Amniotic epithelial cell (primary cell): ENCODE data around the gene EML6.
"Not testable (repeated sequence)": the region's sequence is repeated elsewhere in the genome, so short reads cannot be mapped to it uniquely, and the experiment has no call there.

Source experiments
- DNase-seq: peaks from one replicate; pipeline ENCODE4 v3.0.0-alpha.2; 2010; ENCODE audit warnings: low read depth

The EML6 gene

GRCh38 chr2:54723131-54723995 lies at the start of gene EML6:
EML6 (plus strand) TSS chr2:54723662; CDS start chr2:54725062, 1,400 bp downstream.
- DNase-seq: peak; percentile 98

GRCh38 chr2:54675281-54675680 lies 48.2 kb upstream of the EML6 start:
- DNase-seq: no peak

- no peak for DNase-seq
Measured at GRCh38 chr2:54675738-54676137, 47.7 kb upstream of the EML6 start.

- peak; percentile 27 for DNase-seq
Measured at GRCh38 chr2:54676656-54677055, 46.8 kb upstream of the EML6 start.

- DNase-seq: no peak
Measured at GRCh38 chr2:54677476-54678265, 45.8 kb upstream of the EML6 start.

GRCh38 chr2:54678719-54679118 lies 44.7 kb upstream of the EML6 start:
- no peak for DNase-seq

- DNase-seq: peak; percentile 39
Measured at GRCh38 chr2:54680397-54681041, 42.9 kb upstream of the EML6 start.

GRCh38 chr2:54681416-54681815 lies 42.0 kb upstream of the EML6 start:
- DNase-seq: no peak

GRCh38 chr2:54683596-54683995 lies 39.9 kb upstream of the EML6 start:
- DNase-seq: no peak

- DNase-seq: no peak
Measured at GRCh38 chr2:54685263-54685775, 38.1 kb upstream of the EML6 start.

GRCh38 chr2:54687595-54688152 lies 35.8 kb upstream of the EML6 start:
- DNase-seq: peak; percentile 33

GRCh38 chr2:54691445-54692135 lies 31.9 kb upstream of the EML6 start:
- DNase-seq: peak; percentile 15

- DNase-seq: no peak
Measured at GRCh38 chr2:54692556-54692955, 30.9 kb upstream of the EML6 start.

- DNase-seq: no peak
Measured at GRCh38 chr2:54695378-54695777, 28.1 kb upstream of the EML6 start.

- no peak for DNase-seq
Measured at GRCh38 chr2:54697934-54698333, 25.5 kb upstream of the EML6 start.

GRCh38 chr2:54698926-54699325 lies 24.5 kb upstream of the EML6 start:
- DNase-seq: not testable (repeated sequence)

- no peak for DNase-seq
Measured at GRCh38 chr2:54699665-54700064, 23.8 kb upstream of the EML6 start.

GRCh38 chr2:54701029-54701428 lies 22.4 kb upstream of the EML6 start:
- peak; percentile 49 for DNase-seq

GRCh38 chr2:54704238-54704637 lies 19.2 kb upstream of the EML6 start:
- DNase-seq: no peak

- DNase-seq: peak; percentile 73
Measured at GRCh38 chr2:54704688-54705605, 18.5 kb upstream of the EML6 start.
